Activated naive CD4-positive, alpha-beta T cell treated with anti-CD3 and anti-CD28 coated beads, Interleukin-2, amount 10 ng/mL, durations not matched to agents 7 days and 5 days (primary cell): ENCODE measurements around the gene PKD2.
"Not testable (repeated sequence)": the region's sequence is repeated elsewhere in the genome, so short reads cannot be mapped to it uniquely, and the experiment has no call there.

Experiments
- CTCF ChIA-PET: fragments of 350-600 bp; sonication (Branson Sonifier 250); formaldehyde crosslinking; loops from one replicate; lab custom pipeline; 2021; ENCODE audit warnings: antibody characterized with exemption; lab: Charles Lee
- DNase-seq: peaks from one replicate; pipeline ENCODE4 v3.0.0-alpha.2; 2020
- H3K27ac Mint-ChIP-seq: one replicate; pipeline ENCODE4 v1.8.0; 2021; ENCODE audit warnings: mild to moderate bottlenecking, moderate library complexity, mixed read lengths
- H3K27me3 Mint-ChIP-seq: one replicate; pipeline ENCODE4 v1.8.0; 2021; ENCODE audit warnings: mild to moderate bottlenecking, mixed read lengths
- H3K36me3 Mint-ChIP-seq: one replicate; pipeline ENCODE4 v1.8.0; 2021; ENCODE audit warnings: mixed read lengths
- H3K4me1 Mint-ChIP-seq: one replicate; pipeline ENCODE4 v1.8.0; 2021; ENCODE audit warnings: mixed read lengths
- H3K4me3 Mint-ChIP-seq: one replicate; pipeline ENCODE4 v1.8.0; 2021; ENCODE audit warnings: mild to moderate bottlenecking, moderate library complexity, mixed read lengths
- H3K9me3 Mint-ChIP-seq: one replicate; pipeline ENCODE4 v1.8.0; 2021; ENCODE audit warnings: mixed read lengths

Gene PKD2

DNA sequence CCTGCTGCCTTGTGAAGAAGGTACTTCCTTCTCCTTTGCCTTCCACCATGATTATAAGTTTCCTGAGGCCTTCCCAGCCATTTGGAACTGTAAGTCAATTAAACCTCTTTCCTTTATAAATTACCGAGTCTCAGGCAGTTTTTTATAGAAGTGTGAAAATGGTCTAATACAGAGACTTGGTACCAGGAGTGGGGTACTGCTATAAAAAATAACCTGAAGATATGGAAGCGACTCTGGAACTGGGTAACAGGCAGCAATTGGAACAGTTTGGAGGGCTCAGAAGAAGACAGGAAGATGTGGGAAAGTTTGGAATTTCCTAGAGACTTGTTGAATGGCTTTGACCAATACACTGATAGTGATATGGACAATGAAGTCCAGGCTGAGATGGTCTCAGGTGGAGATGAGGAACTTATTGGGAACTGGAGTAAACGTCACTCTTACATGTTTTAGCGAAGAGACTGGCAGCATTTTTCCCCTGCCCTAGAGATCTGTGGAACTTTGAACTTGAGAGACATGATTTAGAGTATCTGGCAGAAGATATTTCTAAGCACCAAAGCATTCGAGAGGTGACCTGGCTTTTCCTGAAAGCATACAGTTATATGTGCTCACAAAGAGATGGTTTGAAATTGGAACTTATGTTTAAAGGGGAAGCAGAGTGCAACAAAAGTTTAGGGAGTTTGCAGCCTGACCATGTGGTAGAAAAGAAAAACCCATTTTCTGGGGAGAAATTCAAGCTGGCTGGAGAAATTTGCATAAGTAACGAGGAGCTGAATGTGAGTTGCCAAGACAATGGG, 18.6 kb downstream of the PKD2 start:
- CTCF ChIA-PET = interaction anchor here (1.6 kb wide), 1 partner anchor 185 kb away, joined by 4 read pairs; no protein-coding TSS in a partner anchor
- peaks cover 16% of the 10 kb centered on the region for H3K9me3 Mint-ChIP-seq
- H3K27ac Mint-ChIP-seq = not testable (repeated sequence)

DNA sequence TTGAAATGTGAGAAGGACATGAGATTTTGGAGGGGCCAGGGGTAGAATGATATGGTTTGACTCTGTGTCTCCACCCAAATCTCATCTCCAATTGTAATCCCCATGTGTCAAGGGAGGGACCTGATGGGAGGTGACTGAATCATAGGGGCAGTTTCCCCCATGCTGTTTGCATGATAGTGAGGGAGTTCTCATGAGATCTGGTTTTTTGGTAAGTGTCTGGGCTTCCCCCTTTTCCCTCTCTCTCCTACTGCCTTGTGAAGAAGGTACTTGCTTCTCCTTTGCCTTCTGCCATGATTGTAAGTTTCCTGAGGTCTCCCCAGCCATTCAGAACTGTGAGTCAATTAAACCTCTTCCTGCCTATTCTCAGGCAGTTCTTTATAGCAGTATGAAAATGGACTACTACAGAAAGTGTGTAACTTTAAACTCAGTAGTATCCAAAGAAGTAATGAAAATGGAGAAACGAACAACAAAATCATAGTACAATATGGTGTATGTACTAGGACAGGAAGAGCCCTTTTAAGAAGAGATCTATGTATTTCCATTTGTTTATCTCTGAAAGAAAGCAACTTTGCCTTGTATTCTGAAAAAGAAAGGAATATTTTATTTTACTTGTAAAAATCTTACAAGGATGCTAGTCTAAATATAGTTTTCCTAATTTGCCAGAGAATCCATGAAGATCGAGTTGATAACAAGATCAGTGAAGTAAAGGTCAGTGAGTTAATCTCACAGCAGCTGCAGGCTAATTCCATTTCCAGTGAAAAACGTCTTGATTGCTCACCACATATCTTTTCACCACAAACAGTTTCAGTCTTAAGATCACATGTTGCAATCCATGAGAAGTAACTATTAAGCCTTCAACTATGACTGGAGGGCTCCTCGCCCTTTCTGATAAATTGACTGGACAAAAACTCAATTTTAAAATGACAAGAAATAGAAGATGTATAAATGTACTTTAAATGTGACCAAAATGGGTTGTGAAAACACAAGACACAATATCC, 20.5 kb downstream of the PKD2 start:
- no peak for DNase-seq
- H3K9me3 Mint-ChIP-seq = peaks cover 16% of the 10 kb centered on the region
- no peak overlapping the region for H3K27ac Mint-ChIP-seq
- H3K4me3 Mint-ChIP-seq = no peak overlapping the region
- peaks cover 21% of the 10 kb centered on the region for H3K36me3 Mint-ChIP-seq
- CTCF ChIA-PET = interaction anchor here (1.6 kb wide), 1 partner anchor 183 kb away, joined by 4 read pairs; no protein-coding TSS in a partner anchor
- H3K27me3 Mint-ChIP-seq = no peaks in the 10 kb centered on the region
- peaks cover 5% of the 10 kb centered on the region for H3K4me1 Mint-ChIP-seq

More for the DNA sequence above, 18.6 kb downstream of the PKD2 start:
- DNase-seq, H3K4me3 Mint-ChIP-seq, H3K4me1 Mint-ChIP-seq, H3K27me3 Mint-ChIP-seq: not testable (repeated sequence)
- H3K36me3 Mint-ChIP-seq = peaks cover 22% of the 10 kb centered on the region

DNA sequence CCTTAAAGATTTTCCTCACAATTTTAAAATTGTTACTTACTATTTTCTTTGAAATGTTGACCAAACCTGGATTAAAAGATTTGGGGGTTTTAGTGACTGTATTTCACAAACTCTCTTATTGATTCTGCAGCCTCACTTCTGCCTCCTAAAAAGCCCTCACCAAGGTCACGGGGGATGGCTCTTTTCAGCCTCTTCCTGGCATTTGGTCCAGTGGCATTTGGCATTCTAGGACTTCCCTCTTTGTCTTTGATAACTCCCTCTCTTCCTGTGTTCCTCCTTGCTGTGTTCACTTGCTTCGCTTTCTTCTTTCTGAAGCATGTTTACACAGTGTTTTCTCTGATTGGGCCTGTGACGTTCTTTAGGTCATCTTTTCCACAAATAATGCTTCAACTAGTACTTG, 21.5 kb downstream of the PKD2 start:
- H3K4me3 Mint-ChIP-seq = no peak overlapping the region
- H3K4me1 Mint-ChIP-seq = peaks cover 5% of the 10 kb centered on the region
- H3K27me3 Mint-ChIP-seq = no peaks in the 10 kb centered on the region
- no peak for DNase-seq
- H3K27ac Mint-ChIP-seq = no peak overlapping the region
- peaks cover 16% of the 10 kb centered on the region for H3K9me3 Mint-ChIP-seq
- H3K36me3 Mint-ChIP-seq = peaks cover 21% of the 10 kb centered on the region
- CTCF ChIA-PET = interaction anchor here (4.8 kb wide), 1 partner anchor 183 kb away, joined by 67 read pairs; no protein-coding TSS in a partner anchor

DNA sequence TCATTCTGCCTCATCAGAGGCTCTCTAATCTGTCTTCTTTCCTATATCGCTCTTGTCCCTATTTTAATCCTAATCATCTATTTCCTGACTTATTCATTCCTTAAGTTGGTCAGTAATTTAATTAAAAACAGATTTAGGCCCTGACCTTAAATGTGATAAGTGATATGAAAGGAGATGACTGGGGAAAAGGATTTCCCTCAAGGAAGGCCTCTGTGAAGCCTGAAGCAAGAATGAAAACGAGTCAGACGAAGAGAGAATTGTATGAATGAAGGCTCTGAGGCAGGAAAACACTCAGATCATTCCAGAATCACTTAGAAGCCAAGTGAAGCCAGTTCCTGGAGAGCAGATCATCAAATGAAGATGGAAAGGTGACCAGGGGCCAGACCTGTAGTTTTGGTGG, 22.1 kb downstream of the PKD2 start:
- Mint-ChIP-seq H3K4me3 (no peak overlapping the region), H3K4me1 (peaks cover 5% of the 10 kb centered on the region), H3K36me3 (peaks cover 21% of the 10 kb centered on the region), H3K27ac (no peak overlapping the region), H3K9me3 (peaks cover 16% of the 10 kb centered on the region), H3K27me3 (no peaks in the 10 kb centered on the region)
- DNase-seq = no peak
- CTCF ChIA-PET = interaction anchor here (1.4 to 4.8 kb wide), 2 partner anchors 183 to 190 kb away, joined by 3 to 67 read pairs; no protein-coding TSS in a partner anchor

DNA sequence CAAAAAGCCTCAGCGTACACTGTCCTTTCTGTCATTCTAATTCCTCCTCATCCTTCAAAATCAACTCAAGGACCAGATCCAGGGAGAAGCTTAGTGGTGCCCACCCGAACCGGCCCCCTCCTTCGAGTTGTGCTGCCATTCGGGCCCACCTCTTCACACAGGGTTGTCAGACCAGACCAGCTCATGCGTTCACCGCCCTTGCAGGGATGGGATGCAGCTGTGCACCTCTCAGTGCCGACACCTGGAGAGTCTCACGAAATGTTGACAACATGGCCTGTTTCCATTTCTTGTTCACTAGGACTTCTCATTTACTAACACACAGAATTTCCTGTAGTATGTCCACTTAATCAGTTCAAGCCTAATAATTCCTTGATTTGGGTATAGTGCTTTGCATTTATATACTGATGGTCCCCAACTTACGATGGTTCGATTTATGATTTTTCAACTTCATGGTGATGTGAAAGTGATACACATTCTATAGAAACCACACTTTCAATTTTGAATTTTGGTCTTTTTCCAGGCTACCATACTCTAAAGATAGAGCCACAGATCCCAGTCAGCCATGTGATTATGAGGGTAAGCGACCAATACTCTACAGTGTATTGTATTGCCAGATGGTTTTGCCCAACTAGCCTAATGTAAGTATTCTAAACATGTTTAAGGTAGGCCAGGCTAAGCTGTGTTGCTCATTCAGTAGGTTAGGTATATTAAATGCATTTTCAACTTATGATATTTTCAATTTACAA, 23.3 kb downstream of the PKD2 start:
- no peak for DNase-seq
- peaks cover 5% of the 10 kb centered on the region for H3K4me1 Mint-ChIP-seq
- no peak overlapping the region for H3K4me3 Mint-ChIP-seq
- peaks cover 14% of the 10 kb centered on the region for H3K9me3 Mint-ChIP-seq
- no peaks in the 10 kb centered on the region for H3K27me3 Mint-ChIP-seq
- CTCF ChIA-PET = interaction anchor here (1.4 to 4.8 kb wide), 2 partner anchors 182 to 188 kb away, joined by 3 to 67 read pairs; no protein-coding TSS in a partner anchor
- peaks cover 22% of the 10 kb centered on the region for H3K36me3 Mint-ChIP-seq
- no peak overlapping the region for H3K27ac Mint-ChIP-seq

DNA sequence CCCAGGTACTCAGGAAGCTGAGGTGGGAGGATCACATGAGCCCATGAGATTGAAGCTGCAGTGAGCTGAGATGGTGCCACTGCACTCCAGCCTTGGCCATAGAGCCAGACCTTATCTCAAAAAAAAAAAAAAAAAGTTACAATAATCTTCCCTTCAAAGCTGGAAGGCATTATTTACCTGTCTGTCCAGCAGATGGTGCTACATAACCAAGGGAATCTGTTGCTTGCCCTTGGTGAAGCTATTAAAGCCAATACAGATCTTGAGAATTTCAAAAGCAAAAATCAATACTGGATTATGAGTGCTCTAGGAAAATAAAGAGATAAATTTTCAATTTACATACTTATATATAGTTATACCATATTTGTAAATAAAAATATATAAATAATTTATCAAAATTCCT, 25.9 kb downstream of the PKD2 start:
- CTCF ChIA-PET = interaction anchor here (0.6 to 4.8 kb wide), 14 partner anchors 10 to 482 kb away, joined by 3 to 67 read pairs (median 4); no protein-coding TSS in a partner anchor
- H3K27me3 Mint-ChIP-seq = no peaks in the 10 kb centered on the region
- H3K9me3 Mint-ChIP-seq = no peaks in the 10 kb centered on the region
- no peak overlapping the region for H3K27ac Mint-ChIP-seq
- H3K4me3 Mint-ChIP-seq = no peak overlapping the region
- DNase-seq = peak; percentile 48
- no peaks in the 10 kb centered on the region for H3K4me1 Mint-ChIP-seq
- peaks cover 6% of the 10 kb centered on the region for H3K36me3 Mint-ChIP-seq

DNA sequence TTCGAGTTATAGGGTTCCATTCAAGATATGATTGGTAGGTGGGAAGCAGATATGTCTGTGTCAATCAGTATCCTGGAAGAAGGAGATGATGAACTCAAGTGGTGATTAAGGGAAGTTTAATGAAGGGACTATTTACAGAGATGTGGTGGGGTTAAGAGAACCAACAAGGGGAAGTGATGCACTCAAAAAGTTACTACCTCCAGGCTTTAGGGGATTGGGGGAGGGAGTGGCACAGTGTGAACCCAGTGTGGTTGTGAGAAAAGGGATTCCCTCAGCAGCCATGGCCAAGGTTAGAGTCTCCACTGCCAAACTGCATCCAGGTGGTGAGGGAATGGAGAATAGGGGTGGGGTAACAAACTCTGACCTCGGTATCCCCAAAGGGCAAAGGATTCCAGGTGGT, 27.9 kb downstream of the PKD2 start:
- no peaks in the 10 kb centered on the region for H3K4me1 Mint-ChIP-seq

DNA sequence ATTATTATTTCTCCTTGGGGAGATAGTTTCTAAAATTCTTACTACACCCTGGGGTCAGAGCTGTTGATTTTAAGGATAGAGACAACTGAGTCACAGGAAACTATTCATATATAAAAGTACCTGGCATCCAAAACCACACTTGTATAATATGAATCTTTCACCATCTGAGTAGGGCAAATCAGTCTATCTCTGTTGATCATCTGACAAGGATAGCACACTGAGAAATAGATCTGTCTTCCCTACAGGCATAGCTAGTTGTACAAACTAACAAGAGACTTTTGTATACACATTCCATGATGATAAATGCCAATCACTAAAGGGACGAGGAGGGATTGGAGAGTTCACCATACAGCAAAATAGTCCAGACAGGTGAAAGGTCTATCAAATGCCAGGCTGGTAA, 30.0 kb downstream of the PKD2 start:
- CTCF ChIA-PET = interaction anchor here (1.1 kb wide), 1 partner anchor 173 kb away, joined by 3 read pairs; no protein-coding TSS in a partner anchor
- H3K36me3 Mint-ChIP-seq = peaks cover 7% of the 10 kb centered on the region
- no peak for DNase-seq
- H3K4me3 Mint-ChIP-seq = no peak overlapping the region
- H3K27ac Mint-ChIP-seq = no peak overlapping the region
- no peaks in the 10 kb centered on the region for H3K9me3 Mint-ChIP-seq
- no peaks in the 10 kb centered on the region for H3K4me1 Mint-ChIP-seq
- H3K27me3 Mint-ChIP-seq = no peaks in the 10 kb centered on the region

More for the DNA sequence above, 27.9 kb downstream of the PKD2 start:
- no peak for DNase-seq
- Mint-ChIP-seq H3K4me3 (no peak overlapping the region), H3K36me3 (peaks cover 8% of the 10 kb centered on the region), H3K9me3 (no peaks in the 10 kb centered on the region), H3K27ac (no peak overlapping the region), H3K27me3 (no peaks in the 10 kb centered on the region)
- CTCF ChIA-PET = interaction anchor here (1.2 to 2.6 kb wide), 2 partner anchors 175 to 177 kb away, joined by 4 to 8 read pairs; no protein-coding TSS in a partner anchor

DNA sequence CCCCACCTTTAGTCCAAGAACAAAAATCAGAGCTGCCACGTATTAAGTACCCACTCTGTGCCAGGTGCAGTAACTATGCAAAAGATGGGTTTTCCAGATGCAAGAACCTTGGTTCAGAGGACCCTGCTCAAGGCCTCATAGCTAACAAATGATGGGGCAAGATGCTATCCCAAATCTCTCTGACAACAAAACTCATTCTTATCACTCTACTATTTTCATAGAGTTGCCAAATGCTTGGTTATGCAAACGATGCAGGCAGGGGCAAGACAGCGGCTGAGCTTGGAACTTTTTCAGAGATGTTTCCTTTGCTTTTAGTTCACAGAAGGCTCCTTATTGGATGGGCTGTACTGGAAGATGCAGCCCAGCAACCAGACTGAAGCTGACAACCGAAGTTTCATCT, 30.5 kb downstream of the PKD2 start:
- DNase-seq = no peak
- Mint-ChIP-seq H3K9me3 (no peaks in the 10 kb centered on the region), H3K4me1 (no peaks in the 10 kb centered on the region), H3K27me3 (no peaks in the 10 kb centered on the region), H3K27ac (no peak overlapping the region), H3K36me3 (peaks cover 8% of the 10 kb centered on the region), H3K4me3 (no peak overlapping the region)
- CTCF ChIA-PET = interaction anchor here (1.1 kb wide), 1 partner anchor 173 kb away, joined by 3 read pairs; no protein-coding TSS in a partner anchor

DNA sequence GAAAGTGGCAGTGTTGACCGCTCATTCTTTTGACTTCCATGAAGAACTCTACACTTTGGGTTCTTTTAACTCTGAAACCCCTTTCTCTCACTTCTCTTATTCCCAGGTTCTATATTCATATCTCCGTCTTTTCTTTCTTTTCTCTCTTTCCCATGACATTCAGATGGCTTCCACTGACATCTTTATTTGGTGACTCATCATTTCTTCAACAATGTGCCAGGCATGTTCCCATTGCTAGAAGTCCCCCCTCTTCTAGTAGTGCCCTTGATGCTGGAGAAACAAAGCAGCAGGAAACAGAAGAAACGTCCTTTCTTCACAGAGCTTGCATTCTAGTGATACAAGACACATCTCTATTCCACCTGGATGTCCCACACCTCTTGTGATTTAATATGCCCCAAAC, 33.3 kb downstream of the PKD2 start:
- Mint-ChIP-seq H3K36me3 (peaks cover 7% of the 10 kb centered on the region), H3K4me1 (no peaks in the 10 kb centered on the region), H3K4me3 (no peak overlapping the region), H3K9me3 (no peaks in the 10 kb centered on the region), H3K27ac (no peak overlapping the region), H3K27me3 (no peaks in the 10 kb centered on the region)
- CTCF ChIA-PET = interaction anchor here (1.0 kb wide), 1 partner anchor 165 kb away, joined by 3 read pairs; no protein-coding TSS in a partner anchor
- no peak for DNase-seq

DNA sequence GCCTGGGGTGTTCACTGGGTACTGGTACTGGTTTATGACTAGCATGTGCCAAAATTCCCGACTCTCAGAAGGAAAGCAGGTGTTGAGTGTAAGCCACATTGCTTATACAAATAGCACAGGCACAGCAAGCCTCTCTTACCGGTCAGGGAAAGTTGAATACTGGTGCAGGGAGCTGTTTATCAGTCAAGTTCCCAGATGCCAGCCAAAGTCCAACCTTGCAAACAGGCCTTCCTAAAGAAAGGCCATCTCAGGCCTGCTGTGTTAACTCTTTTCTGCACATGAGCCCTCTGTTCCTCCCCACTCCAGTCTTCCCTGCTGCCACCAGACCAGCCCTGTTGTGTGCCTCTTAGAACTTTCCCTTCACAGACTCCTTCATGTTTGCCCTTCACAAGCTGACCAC, 34.2 kb downstream of the PKD2 start:
- Mint-ChIP-seq H3K4me3 (no peak overlapping the region), H3K27me3 (no peaks in the 10 kb centered on the region), H3K36me3 (peaks cover 7% of the 10 kb centered on the region), H3K27ac (no peak overlapping the region), H3K9me3 (no peaks in the 10 kb centered on the region), H3K4me1 (no peaks in the 10 kb centered on the region)
- CTCF ChIA-PET = no interaction called here
- DNase-seq = no peak

DNA sequence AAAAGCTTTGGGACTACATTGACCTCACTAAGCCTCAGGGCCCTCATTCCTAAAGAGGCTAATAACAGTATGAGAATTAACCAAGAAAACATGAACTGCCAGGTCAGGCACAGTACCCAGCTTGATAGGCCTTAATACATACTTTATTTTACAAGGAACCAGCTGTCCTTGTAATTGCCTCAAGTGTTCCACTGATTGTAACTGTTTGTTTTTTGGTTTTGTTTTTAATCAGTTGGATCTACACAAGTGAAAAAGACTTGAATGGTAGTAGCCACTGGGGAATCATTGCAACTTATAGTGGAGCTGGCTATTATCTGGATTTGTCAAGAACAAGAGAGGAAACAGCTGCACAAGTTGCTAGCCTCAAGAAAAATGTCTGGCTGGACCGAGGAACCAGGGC, 35.6 kb downstream of the PKD2 start:
- H3K27ac Mint-ChIP-seq = no peak overlapping the region
- H3K4me1 Mint-ChIP-seq = no peaks in the 10 kb centered on the region
- peaks cover 7% of the 10 kb centered on the region for H3K36me3 Mint-ChIP-seq
- no peaks in the 10 kb centered on the region for H3K27me3 Mint-ChIP-seq
- no peak for DNase-seq
- H3K4me3 Mint-ChIP-seq = no peak overlapping the region
- H3K9me3 Mint-ChIP-seq = no peaks in the 10 kb centered on the region
- CTCF ChIA-PET = interaction anchor here (0.6 to 1.1 kb wide), 2 partner anchors 9 to 10 kb away, joined by 4 read pairs; no protein-coding TSS in a partner anchor
